Measurements from ENCODE around the gene FOXO1. TPM values are rescaled to one million over a fixed set of nuclear protein-coding genes. Genes with fewer than 3 reads are reported as not detected.

FOXO1 gene
- total RNA-seq, 1 experiment from 2014 or later: 12.2 TPM

DNA sequence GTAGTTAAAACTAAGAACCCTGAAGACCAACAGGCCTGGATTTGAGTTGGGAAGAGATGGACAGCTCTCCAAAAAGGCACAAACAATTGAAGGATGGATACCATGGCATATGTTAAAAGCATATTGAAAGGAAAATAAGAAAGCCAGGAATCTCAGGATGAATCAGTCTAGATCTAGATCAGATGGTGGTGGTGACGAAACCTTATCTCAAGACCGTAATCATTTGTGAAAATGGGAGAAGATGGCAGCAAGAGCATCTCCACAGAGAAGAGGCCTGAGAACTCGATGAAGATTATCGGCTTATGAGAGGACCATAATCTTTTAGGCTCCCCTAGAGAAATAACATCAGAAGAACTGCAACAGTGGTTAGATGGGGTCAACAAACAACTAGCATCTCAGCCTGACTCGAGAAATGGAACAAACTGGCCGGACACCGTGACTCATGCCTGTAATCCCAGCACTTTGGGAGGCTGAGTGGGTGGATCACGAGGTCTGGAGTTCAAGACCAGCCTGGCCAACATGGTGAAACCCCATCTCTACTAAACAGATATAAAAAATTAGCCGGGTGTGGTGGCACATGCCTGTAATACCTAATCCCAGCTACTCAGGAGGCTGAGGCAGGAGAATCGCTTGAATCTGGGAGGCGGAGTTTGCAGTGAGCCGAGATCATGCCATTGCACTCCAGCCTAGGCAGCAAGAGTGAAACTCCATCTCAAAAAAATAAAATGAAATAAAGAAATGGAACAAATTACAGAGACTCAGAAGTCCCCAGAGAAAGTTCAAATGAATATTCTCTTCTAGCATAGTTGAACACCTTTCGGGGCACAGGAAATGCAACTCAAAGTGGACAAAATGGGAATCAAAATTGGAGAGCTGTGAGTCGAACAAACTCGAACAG, 47.6 kb downstream of the FOXO1 start:
- Histone ChIP-seq H3K27ac (ENCODE audit: low read depth, low read length) (no peak overlapping the region), H3K4me1 (ENCODE audit: control insufficient read depth in 1 of 2, insufficient read depth in 2 of 2, low read length in 2 of 2) (peaks cover 0 to 7% of the 10 kb centered on the region in 2 experiments; a peak in 1 of 4 replicates), H3K79me2 (ENCODE audit: insufficient read depth, low read length) (peaks cover 13% of the 10 kb centered on the region; the same call in 1 of the 2 replicates), H3K9me2 (ENCODE audit: insufficient read depth) (no peaks in the 10 kb centered on the region), H3K4me3 (replicated peaks in 1 of 2; ENCODE audit: low read depth in 1 of 2, low read length in 2 of 2) (no peak overlapping the region), H2AFZ (ENCODE audit: low read depth, low read length, poor library complexity, severe bottlenecking) (no peak overlapping the region), H3K9ac (ENCODE audit: low read length) (no peak overlapping the region), H3K4me2 (ENCODE audit: low read length) (no peak overlapping the region), H3K36me3 (ENCODE audit: control insufficient read depth in 1 of 2, insufficient read depth in 2 of 2, low read length in 2 of 2) (no peaks in the 10 kb centered on the region), H3K9me3 (ENCODE audit: control insufficient read depth in 1 of 2, insufficient read depth in 1 of 2, low read depth in 1 of 2, low read length in 2 of 2) (no peaks in the 10 kb centered on the region), H3K27me3 (ENCODE audit: insufficient read depth, low read length) (no peaks in the 10 kb centered on the region), H4K20me1 (ENCODE audit: insufficient read depth) (no peaks in the 10 kb centered on the region; the same call in 1 of the 2 replicates)
- BruUV-seq (replicated peaks): no TSS peak
- ChIA-PET RAD21 (ENCODE audit: low non-redundant PET in 1 of 2, low total read pairs in 2 of 2, uncharacterized antibody in 2 of 2, unreplicated experiment in 2 of 2) (no interaction called here), POLR2A (no interaction called here), CTCF (no interaction called here)
- no peak for TF ChIP-seq ELF1 (IDR thresholded peaks at IDR 0.05; ENCODE audit: borderline replicate concordance, low read depth)
- TF ChIP-seq YY1 (IDR thresholded peaks at IDR 0.05; ENCODE audit: extremely low read depth, insufficient replicate concordance, low read depth, low read length): no peak
- TF ChIP-seq EGR1 (IDR thresholded peaks at IDR 0.05; ENCODE audit: low read depth): no peak
- TF ChIP-seq ZBTB33 (IDR thresholded peaks at IDR 0.05; ENCODE audit: extremely low read depth, insufficient replicate concordance, low read length): no peak
- TF ChIP-seq RAD21 (IDR thresholded peaks at IDR 0.05; ENCODE audit: low read depth): no peak
- intact Hi-C loops (cut with micrococcal nuclease): no loop called here
- ATAC-seq: no peak
- no peak for DNase-seq (ENCODE audit: low read depth, low spot score)

Data from HCT116 (cell line).